ENCODE data around the gene SYNGR2. TPM values are rescaled to one million over a fixed set of nuclear protein-coding genes. Genes with fewer than 3 reads are reported as not detected.

Gene SYNGR2
- total RNA-seq, 1 donor from 2014 or later = 115 TPM

GRCh38 chr17:78184868-78185267 is 16.5 kb downstream of the SYNGR2 start:
- peak overlapping the region in 1 of 2 donors; percentile 20 for H3K4me3 ChIP-seq
- no peaks in the 10 kb centered on the region for H3K9me3 ChIP-seq
- TF ChIP-seq CTCF (IDR thresholded peaks at IDR 0.05) = no peak
- intact Hi-C loops (cut with DNase I) = no loop called here
- no peak for DNase-seq (ENCODE audit: low spot score in 2 of 2)
- peaks cover 19 to 35% of the 10 kb centered on the region in 2 donors for H3K4me1 ChIP-seq
- no peaks in the 10 kb centered on the region for H3K27me3 ChIP-seq
- H3K36me3 ChIP-seq = no peaks in the 10 kb centered on the region
- peak overlapping the region; percentile 58 to 65 for H3K27ac ChIP-seq

DNA sequence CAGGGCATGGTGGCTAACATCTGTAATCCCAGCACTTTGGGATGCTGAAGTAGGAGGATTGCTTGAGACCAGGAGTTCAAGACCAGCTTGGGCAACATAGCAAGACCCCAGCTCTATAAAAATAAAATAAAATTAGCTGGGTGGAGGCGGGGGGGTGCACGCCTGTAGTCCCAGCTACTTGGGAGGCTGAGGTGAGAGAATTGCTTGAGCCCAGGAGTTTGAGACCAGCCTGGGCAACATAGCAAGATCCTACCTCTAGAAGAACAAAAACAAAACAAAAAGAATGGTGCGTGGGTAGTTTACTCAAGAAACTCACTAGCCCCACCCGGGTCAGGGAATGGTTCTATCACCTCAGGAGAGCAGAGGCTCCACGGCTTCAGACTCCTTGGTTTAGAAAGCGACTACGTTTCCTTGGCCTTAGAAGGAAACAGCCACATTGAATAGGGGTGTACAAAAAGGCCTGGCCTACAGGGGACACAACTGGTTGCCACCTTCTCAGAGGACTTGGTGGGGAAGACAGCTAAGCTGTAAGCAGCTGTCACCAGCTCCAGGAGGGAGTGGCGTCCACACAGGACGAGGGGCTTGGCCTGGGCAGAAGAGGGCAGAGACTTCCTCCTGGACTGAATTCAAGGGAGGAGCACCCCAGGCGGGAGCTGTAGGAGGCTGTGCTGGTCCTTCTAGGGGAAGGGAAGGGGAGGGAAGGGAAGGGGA is 17.8 kb downstream of the SYNGR2 start:
- H3K27me3 ChIP-seq = no peaks in the 10 kb centered on the region
- peak overlapping the region; percentile 50 to 62 for H3K4me3 ChIP-seq
- no peaks in the 10 kb centered on the region for H3K9me3 ChIP-seq
- H3K4me1 ChIP-seq = peaks cover 13 to 24% of the 10 kb centered on the region in 2 donors
- intact Hi-C loops (cut with DNase I) = no loop called here
- H3K36me3 ChIP-seq = peaks cover 3% of the 10 kb centered on the region in 2 donors
- TF ChIP-seq CTCF (IDR thresholded peaks at IDR 0.05) = no peak
- DNase-seq (ENCODE audit: low spot score in 2 of 2) = no peak
- no peak overlapping the region for H3K27ac ChIP-seq

GRCh38 chr17:78186692-78187595 is 18.6 kb downstream of the SYNGR2 start, which contains the start of the genes AFMID and TK1:
Gene AFMID, plus strand, starts transcription at chr17:78187362. Its CDS starts 9 bp downstream, at chr17:78187371.
Gene TK1, minus strand, starts transcription at chr17:78187052. Its CDS starts 58 bp downstream, at chr17:78186994.
- peak within 1 kb of the TSS; percentile 50 to 62 for H3K4me3 ChIP-seq
- H3K4me1 ChIP-seq = peaks cover 13 to 22% of the 10 kb centered on the region in 2 donors
- H3K27me3 ChIP-seq = no peaks in the 10 kb centered on the region
- peak; percentile 83 to 98 for DNase-seq (ENCODE audit: low spot score in 2 of 2)
- H3K36me3 ChIP-seq = peaks cover 3 to 11% of the 10 kb centered on the region in 2 donors
- H3K27ac ChIP-seq = peak within 1 kb of the TSS; percentile 1 to 65
- no peaks in the 10 kb centered on the region for H3K9me3 ChIP-seq
- peak; percentile 81 to 90 (median 85) for TF ChIP-seq CTCF (IDR thresholded peaks at IDR 0.05)
- intact Hi-C loops (cut with DNase I) = loop anchor here (1.0 kb wide), 1 partner anchor 19 kb away; the partner anchor contains the start of gene SYNGR2

- TF ChIP-seq CTCF (IDR thresholded peaks at IDR 0.05) = no peak
- Histone ChIP-seq H3K4me1 (peaks cover 0 to 2% of the 10 kb centered on the region in 2 donors), H3K9me3 (no peaks in the 10 kb centered on the region), H3K4me3 (no peak overlapping the region), H3K36me3 (peaks cover 0 to 11% of the 10 kb centered on the region in 2 donors), H3K27me3 (no peaks in the 10 kb centered on the region), H3K27ac (no peak overlapping the region)
- intact Hi-C loops (cut with DNase I) = no loop called here
- DNase-seq (ENCODE audit: low spot score in 2 of 2) = no peak
Measured at GRCh38 chr17:78196716-78197115, 28.3 kb downstream of the SYNGR2 start.

GRCh38 chr17:78197147-78197832 is 28.9 kb downstream of the SYNGR2 start:
- peaks cover 0 to 8% of the 10 kb centered on the region in 2 donors for H3K36me3 ChIP-seq
- H3K4me3 ChIP-seq = no peak overlapping the region
- intact Hi-C loops (cut with DNase I) = no loop called here
- H3K27me3 ChIP-seq = no peaks in the 10 kb centered on the region
- peaks cover 0 to 2% of the 10 kb centered on the region in 2 donors for H3K4me1 ChIP-seq
- no peak overlapping the region for H3K27ac ChIP-seq
- H3K9me3 ChIP-seq = no peaks in the 10 kb centered on the region
- no peak for DNase-seq (ENCODE audit: low spot score in 2 of 2)
- TF ChIP-seq CTCF (IDR thresholded peaks at IDR 0.05) = no peak
